HL-60 (cell line): Measurements from ENCODE around the gene CAMTA1.

ENCODE experiments used
- DNase-seq, 2 experiments: peaks; one replicate each; pipeline ENCODE4 v3.0.0-alpha.2; 2010 to 2020; ENCODE audit warnings: low read depth in 1 of 2, low spot score in 1 of 2
- H3K27ac ChIP-seq: fragments of 250-450 bp; sonication (Bioruptor Pico); replicated peaks from 2 replicates; pipeline ENCODE4 v1.5.1; 2020; ENCODE audit warnings: mild to moderate bottlenecking, moderate library complexity
- H3K27me3 ChIP-seq: fragments of 250-450 bp; sonication (Bioruptor Pico); 2 replicates; pipeline ENCODE4 v1.5.1; 2021; ENCODE audit warnings: mild to moderate bottlenecking, moderate library complexity; ENCODE audit not compliant: insufficient read depth, poor library complexity, severe bottlenecking
- H3K4me3 ChIP-seq: replicated peaks from 2 replicates; pipeline ENCODE4 v1.5.1; 2011; ENCODE audit warnings: mild to moderate bottlenecking, control low read depth, low read length; ENCODE audit not compliant: insufficient read depth
- CTCF ChIP-seq: IDR thresholded peaks from one replicate; pipeline ENCODE4 v1.5.1; 2011; ENCODE audit warnings: low read length, control low read depth, inconsistent platforms; ENCODE audit not compliant: insufficient read depth
- GABPA ChIP-seq: IDR thresholded peaks from 2 replicates; pipeline ENCODE4 v1.6.1; 2012; ENCODE audit warnings: low read depth
- POLR2AphosphoS5 ChIP-seq: IDR thresholded peaks from 2 replicates; pipeline ENCODE4 v1.6.1; 2012; ENCODE audit warnings: low read depth
- REST ChIP-seq: IDR thresholded peaks from 2 replicates; pipeline ENCODE4 v1.6.1; 2012; ENCODE audit warnings: low read depth; ENCODE audit not compliant: insufficient replicate concordance
- SPI1 ChIP-seq: IDR thresholded peaks from 2 replicates; pipeline ENCODE4 v1.6.1; 2012; ENCODE audit warnings: low read depth, mild to moderate bottlenecking, borderline replicate concordance

The CAMTA1 gene

GRCh38 chr1:7400566-7400965 is 615.3 kb downstream of the CAMTA1 start:
- DNase-seq = no peak
- H3K27ac ChIP-seq = no peak overlapping the region
- H3K4me3 ChIP-seq = no peak overlapping the region
- TF ChIP-seq CTCF (no peak), REST (no peak), SPI1 (no peak), POLR2AphosphoS5 (no peak), GABPA (no peak)
- H3K27me3 ChIP-seq = peaks cover 3% of the 10 kb centered on the region

GRCh38 chr1:7401814-7402547 is 616.7 kb downstream of the CAMTA1 start:
- no peak for TF ChIP-seq SPI1
- TF ChIP-seq GABPA = no peak
- TF ChIP-seq CTCF = no peak
- no peak for TF ChIP-seq REST
- no peak for TF ChIP-seq POLR2AphosphoS5
- Histone ChIP-seq H3K27ac (no peak overlapping the region), H3K4me3 (no peak overlapping the region), H3K27me3 (peaks cover 3% of the 10 kb centered on the region)
- no peak for DNase-seq

- Histone ChIP-seq H3K27ac (no peak overlapping the region), H3K4me3 (no peak overlapping the region), H3K27me3 (peaks cover 2% of the 10 kb centered on the region)
- TF ChIP-seq POLR2AphosphoS5 (no peak), GABPA (no peak), CTCF (no peak), REST (no peak), SPI1 (no peak)
- DNase-seq = no peak
Observed at GRCh38 chr1:7402548-7402850, 617.2 kb downstream of the CAMTA1 start.
